Tibial nerve (tissue), 4 donors: ENCODE measurements around the gene NEDD4L. TPM values are rescaled to one million over a fixed set of nuclear protein-coding genes. Genes with fewer than 3 reads are reported as not detected.

Experiments
- DNase-seq, 2 donors: peaks; one replicate each; pipeline ENCODE4 v3.0.0-alpha.2; 2019; ENCODE audit warnings: low spot score in 2 of 2
- H3K27ac ChIP-seq, 4 donors: fragments of 200-600 bp; sonication (generic) in 3 of 4; one replicate each; pipeline ENCODE4 v1.5.1; 2017 to 2019; ENCODE audit warnings: mild to moderate bottlenecking in 1 of 4
- H3K27me3 ChIP-seq, 2 donors: fragments of 200-600 bp; sonication (generic) in 1 of 2; one replicate each; pipeline versions ENCODE4 v1.5.1 to v1.6.0; 2017 to 2019
- H3K36me3 ChIP-seq, 3 donors: fragments of 200-600 bp; sonication (generic); one replicate each; pipeline ENCODE4 v1.5.1; 2018 to 2019
- H3K4me1 ChIP-seq, 4 donors: fragments of 200-600 bp; sonication (generic) in 3 of 4; one replicate each; pipeline ENCODE4 v1.5.1; 2017 to 2019
- H3K4me3 ChIP-seq, 4 donors: fragments of 200-600 bp; sonication (generic) in 3 of 4; one replicate each; pipeline ENCODE4 v1.5.1; 2017 to 2019; ENCODE audit warnings: mild to moderate bottlenecking in 1 of 4, moderate library complexity in 1 of 4
- H3K9me3 ChIP-seq, 4 donors: fragments of 200-600 bp; sonication (generic) in 3 of 4; one replicate each; pipeline ENCODE4 v1.5.1; 2017 to 2019
- EP300 ChIP-seq, 2 donors: sonication (generic); formaldehyde crosslinking; IDR thresholded peaks; one replicate each; pipeline ENCODE4 v1.6.1; 2017; ENCODE audit warnings: antibody characterized with exemption in 2 of 2, mild to moderate bottlenecking in 1 of 2
- POLR2A ChIP-seq, 2 donors: fragments of 450-650 bp; IDR thresholded peaks; one replicate each; pipeline ENCODE4 v1.6.1; 2017; ENCODE audit warnings: antibody characterized with exemption in 2 of 2, mild to moderate bottlenecking in 2 of 2, moderate library complexity in 2 of 2
- WGBS, 2 donors: methylation state at CpG; one replicate each; pipeline ENCODE4 v1.1.5; 2018; 5-methylcytosine and 5-hydroxymethylcytosine counted together
- total RNA-seq, 4 donors: library from RNA; depleted of rRNA; stranded (reverse); fragments of >200 nt; gene quantifications; one replicate each; pipeline ENCODE4 v1.1.0, GENCODE V29; 2016
- TF ChIP-seq, protein P1 (sequence below), 5 experiments: fragments of 200-600 bp in 3 of 5; fragments of 450-650 bp in 2 of 5; sonication (generic) in 3 of 5; IDR thresholded peaks; one replicate each; pipeline ENCODE4 v1.5.1; 2016 to 2019; ENCODE audit warnings: antibody characterized with exemption in 5 of 5, mild to moderate bottlenecking in 3 of 5, moderate library complexity in 2 of 5

The NEDD4L gene
- total RNA-seq, 4 donors from 2014 or later: 15.3 to 59.9 (median 26.8) TPM

DNA sequence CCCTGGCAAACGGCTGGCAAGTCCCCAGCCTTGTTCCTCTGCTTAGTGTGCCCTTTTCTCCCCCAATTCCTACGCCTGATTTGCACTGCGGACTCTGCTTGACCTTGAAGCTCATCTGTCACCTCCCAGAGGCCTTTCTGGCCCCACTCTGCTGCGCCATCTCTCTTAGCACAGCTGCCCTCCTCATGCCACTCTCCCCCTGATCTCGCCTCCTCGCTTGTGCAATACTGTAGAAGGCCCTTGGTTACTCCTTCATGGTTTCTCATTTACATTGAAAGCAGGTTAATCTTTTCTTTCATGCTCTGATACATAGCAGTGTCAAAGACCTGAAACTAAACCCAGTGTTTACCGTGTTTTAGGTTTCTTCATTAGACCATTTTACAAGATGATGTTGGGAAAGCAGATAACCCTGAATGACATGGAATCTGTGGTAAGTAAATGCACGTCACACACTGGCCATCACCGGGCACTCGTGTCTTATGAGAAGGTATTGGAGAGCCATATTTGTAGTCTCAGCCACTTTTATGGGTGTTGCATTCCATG, 326.1 kb downstream of the NEDD4L start:
- WGBS, 2 donors: 93% methylated on average over 10 of the region's 10 CpGs
- TF ChIP-seq EP300 (IDR thresholded peaks at IDR 0.05): no peak
- TF ChIP-seq POLR2A (IDR thresholded peaks at IDR 0.05): no peak
- TF ChIP-seq, protein P1, sequence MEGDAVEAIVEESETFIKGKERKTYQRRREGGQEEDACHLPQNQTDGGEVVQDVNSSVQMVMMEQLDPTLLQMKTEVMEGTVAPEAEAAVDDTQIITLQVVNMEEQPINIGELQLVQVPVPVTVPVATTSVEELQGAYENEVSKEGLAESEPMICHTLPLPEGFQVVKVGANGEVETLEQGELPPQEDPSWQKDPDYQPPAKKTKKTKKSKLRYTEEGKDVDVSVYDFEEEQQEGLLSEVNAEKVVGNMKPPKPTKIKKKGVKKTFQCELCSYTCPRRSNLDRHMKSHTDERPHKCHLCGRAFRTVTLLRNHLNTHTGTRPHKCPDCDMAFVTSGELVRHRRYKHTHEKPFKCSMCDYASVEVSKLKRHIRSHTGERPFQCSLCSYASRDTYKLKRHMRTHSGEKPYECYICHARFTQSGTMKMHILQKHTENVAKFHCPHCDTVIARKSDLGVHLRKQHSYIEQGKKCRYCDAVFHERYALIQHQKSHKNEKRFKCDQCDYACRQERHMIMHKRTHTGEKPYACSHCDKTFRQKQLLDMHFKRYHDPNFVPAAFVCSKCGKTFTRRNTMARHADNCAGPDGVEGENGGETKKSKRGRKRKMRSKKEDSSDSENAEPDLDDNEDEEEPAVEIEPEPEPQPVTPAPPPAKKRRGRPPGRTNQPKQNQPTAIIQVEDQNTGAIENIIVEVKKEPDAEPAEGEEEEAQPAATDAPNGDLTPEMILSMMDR (IDR thresholded peaks at IDR 0.05): no peak
- Histone ChIP-seq H3K27me3 (no peaks in the 10 kb centered on the region), H3K27ac (no peak overlapping the region), H3K4me3 (no peak overlapping the region), H3K36me3 (peaks cover 0 to 83% (median 3%) of the 10 kb centered on the region in 3 donors), H3K4me1 (no peaks in the 10 kb centered on the region), H3K9me3 (no peaks in the 10 kb centered on the region)
- no peak for DNase-seq

DNA sequence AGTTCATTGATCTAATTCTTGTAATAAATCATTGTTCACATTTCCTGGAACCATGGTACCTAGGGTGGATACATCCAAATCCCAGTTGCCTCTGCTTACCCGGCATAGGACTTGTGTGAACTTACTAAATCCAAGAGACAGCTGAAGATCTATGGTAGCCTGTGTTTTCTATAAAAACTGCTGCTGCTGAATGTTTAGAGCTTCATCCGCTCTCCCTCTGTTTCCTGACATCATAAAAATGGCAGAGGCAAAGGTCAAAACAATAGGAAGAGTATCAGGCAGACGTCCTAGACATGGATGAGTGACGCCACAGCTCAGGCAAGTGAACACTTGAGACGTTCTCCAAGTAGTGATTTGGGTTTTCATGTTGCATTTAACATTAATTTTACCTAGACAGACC, 326.6 kb downstream of the NEDD4L start:
- H3K27ac ChIP-seq: no peak overlapping the region
- DNase-seq: no peak
- no peaks in the 10 kb centered on the region for H3K27me3 ChIP-seq
- no peaks in the 10 kb centered on the region for H3K9me3 ChIP-seq
- 76 to 77% methylated on average over 5 of the region's 5 CpGs for WGBS, 2 donors
- H3K4me1 ChIP-seq: no peaks in the 10 kb centered on the region
- no peak for TF ChIP-seq POLR2A (IDR thresholded peaks at IDR 0.05)
- TF ChIP-seq EP300 (IDR thresholded peaks at IDR 0.05): no peak
- TF ChIP-seq, protein P1 (IDR thresholded peaks at IDR 0.05): no peak
- no peak overlapping the region for H3K4me3 ChIP-seq
- peaks cover 0 to 80% (median 0%) of the 10 kb centered on the region in 3 donors for H3K36me3 ChIP-seq

DNA sequence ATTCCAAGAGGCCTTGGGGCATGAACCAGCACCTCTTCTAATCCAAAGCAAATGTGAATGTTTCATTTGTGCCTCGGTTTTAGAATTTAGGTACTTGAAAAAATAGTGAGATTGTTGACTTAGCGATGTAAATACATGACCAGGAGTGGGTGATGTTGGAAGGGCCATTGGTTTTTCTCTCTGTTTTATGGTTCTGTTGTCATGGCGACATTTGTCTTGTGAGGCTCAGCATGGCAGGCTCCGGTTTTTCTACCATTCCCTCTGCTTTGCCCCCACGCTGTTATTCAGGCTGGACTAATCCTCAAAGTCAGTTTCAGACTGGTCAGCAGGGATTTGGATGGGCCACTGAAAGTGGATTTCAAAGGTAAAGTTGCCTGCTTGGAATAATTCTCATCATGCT, 329.5 kb downstream of the NEDD4L start:
- Histone ChIP-seq H3K36me3 (peaks cover 0 to 66% (median 0%) of the 10 kb centered on the region in 3 donors), H3K4me3 (no peak overlapping the region), H3K27ac (no peak overlapping the region), H3K4me1 (no peaks in the 10 kb centered on the region), H3K27me3 (no peaks in the 10 kb centered on the region), H3K9me3 (no peaks in the 10 kb centered on the region)
- TF ChIP-seq EP300 (IDR thresholded peaks at IDR 0.05) (no peak), POLR2A (IDR thresholded peaks at IDR 0.05) (no peak)
- TF ChIP-seq, protein P1 (IDR thresholded peaks at IDR 0.05): no peak
- DNase-seq: no peak
- 84 to 85% methylated on average over 5 of the region's 5 CpGs for WGBS, 2 donors

DNA sequence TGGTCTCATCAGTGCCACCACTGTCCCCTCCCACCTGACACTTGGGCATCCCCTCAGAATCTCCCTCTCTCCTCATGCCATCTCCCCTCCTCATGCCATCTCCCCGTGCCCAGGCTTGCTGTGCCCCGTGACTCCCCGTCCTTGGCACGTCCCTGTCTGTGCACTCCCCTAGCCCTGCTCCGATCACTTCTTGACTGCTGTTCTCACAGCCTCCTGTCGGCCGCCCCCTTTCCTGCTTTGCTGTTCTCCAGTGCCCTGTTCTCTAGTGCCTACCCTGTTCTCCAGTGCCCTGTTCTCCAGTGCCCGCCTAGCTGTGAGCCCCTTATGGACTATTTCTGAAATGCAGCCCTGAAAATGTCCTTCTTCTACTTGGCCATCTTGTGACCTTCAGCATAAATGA, 331.0 kb downstream of the NEDD4L start:
- DNase-seq: no peak
- Histone ChIP-seq H3K4me3 (no peak overlapping the region), H3K9me3 (no peaks in the 10 kb centered on the region), H3K36me3 (peaks cover 0 to 58% (median 0%) of the 10 kb centered on the region in 3 donors), H3K4me1 (no peaks in the 10 kb centered on the region), H3K27ac (no peak overlapping the region), H3K27me3 (no peaks in the 10 kb centered on the region)
- WGBS, 2 donors: 95 to 96% methylated on average over 8 of the region's 8 CpGs
- TF ChIP-seq EP300 (IDR thresholded peaks at IDR 0.05) (no peak), POLR2A (IDR thresholded peaks at IDR 0.05) (no peak)
- TF ChIP-seq, protein P1 (IDR thresholded peaks at IDR 0.05): no peak

DNA sequence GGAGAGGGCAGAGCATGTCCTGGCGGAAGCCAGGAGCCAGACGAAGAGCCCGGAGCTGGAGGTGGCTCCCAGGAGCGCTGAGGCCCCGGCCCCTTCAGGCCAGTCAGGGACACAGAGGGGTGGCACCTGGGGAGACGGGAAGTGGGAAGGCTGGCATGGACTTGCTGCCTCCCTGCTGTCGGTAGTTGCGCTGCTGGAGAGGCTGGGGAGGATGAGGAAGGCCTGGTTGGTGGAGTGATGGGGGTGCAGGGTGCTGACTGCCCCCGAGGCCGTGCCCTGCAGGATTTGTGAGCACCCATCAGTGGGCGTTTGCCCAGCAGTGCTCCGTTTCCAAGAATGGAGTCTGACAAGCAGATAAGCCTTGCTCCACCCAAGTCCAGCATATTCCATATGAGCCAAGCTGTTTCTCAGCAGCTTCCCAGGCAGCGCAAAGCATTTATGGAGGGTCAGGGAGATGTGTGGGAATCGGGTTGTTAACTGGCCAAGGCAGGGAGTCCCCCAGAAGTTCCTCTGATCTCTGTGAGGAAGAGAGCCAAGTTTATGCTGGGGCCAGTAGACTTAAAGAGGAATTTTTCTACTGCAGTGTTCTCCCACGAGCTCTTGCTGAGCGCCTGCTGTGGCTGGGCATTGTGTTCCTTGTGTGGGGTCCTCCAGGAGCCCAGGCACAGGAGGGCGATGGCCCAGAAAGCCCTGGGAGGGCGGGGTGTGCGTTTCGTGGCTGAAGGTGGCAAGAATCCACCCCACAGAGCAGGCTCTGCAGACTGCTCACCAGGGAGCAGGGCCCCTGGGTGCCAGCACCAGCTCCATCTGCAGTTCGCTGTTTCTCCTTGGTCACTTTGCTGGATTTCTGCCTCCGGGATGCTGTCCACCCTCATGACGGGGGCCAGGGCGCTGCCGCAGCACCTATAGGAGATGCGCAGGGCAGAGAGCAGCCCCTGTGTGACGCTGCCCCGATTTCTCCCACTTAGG, 334.7 kb downstream of the NEDD4L start:
- Histone ChIP-seq H3K4me1 (no peaks in the 10 kb centered on the region), H3K36me3 (peaks cover 0 to 28% (median 0%) of the 10 kb centered on the region in 3 donors), H3K4me3 (no peak overlapping the region), H3K27me3 (no peaks in the 10 kb centered on the region), H3K27ac (no peak overlapping the region), H3K9me3 (no peaks in the 10 kb centered on the region)
- TF ChIP-seq, protein P1 (IDR thresholded peaks at IDR 0.05): no peak
- TF ChIP-seq EP300 (IDR thresholded peaks at IDR 0.05) (no peak), POLR2A (IDR thresholded peaks at IDR 0.05) (no peak)
- 83 to 86% methylated on average over 26 to 28 of the region's 28 CpGs for WGBS, 2 donors
- DNase-seq: no peak
